ENCODE measurements around the gene ORC3.
A peak's percentile ranks its signal among the peaks of the same experiment; 100 is the strongest.
"Not testable (repeated sequence)": the region's sequence is repeated elsewhere in the genome, so short reads cannot be mapped to it uniquely, and the experiment has no call there.

Gene ORC3

GRCh38 chr6:87699576-87699975 is 109.6 kb downstream of the ORC3 start:
- DNase-seq = no peak

GRCh38 chr6:87700397-87701343 is 110.7 kb downstream of the ORC3 start:
- peak; percentile 58 for DNase-seq

GRCh38 chr6:87701344-87701675 is 111.4 kb downstream of the ORC3 start:
- no peak for DNase-seq

GRCh38 chr6:87701676-87702588 is 112.0 kb downstream of the ORC3 start, which contains the start of gene AKIRIN2:
Gene AKIRIN2 (minus strand): TSS chr6:87702233. CDS start chr6:87701684, 549 bp downstream.
- DNase-seq = peak; percentile 97

- DNase-seq = no peak
Observed at GRCh38 chr6:87702589-87702945, 112.6 kb downstream of the ORC3 start.

GRCh38 chr6:87703039-87703438 is 113.1 kb downstream of the ORC3 start:
- not testable (repeated sequence) for DNase-seq

GRCh38 chr6:87705070-87705691 is 115.2 kb downstream of the ORC3 start:
- DNase-seq = peak; percentile 14

- no peak for DNase-seq
Observed at GRCh38 chr6:87706187-87706966, 116.4 kb downstream of the ORC3 start.

GRCh38 chr6:87708581-87709427 is 118.9 kb downstream of the ORC3 start:
- DNase-seq = not testable (repeated sequence)

GRCh38 chr6:87710090-87710489 is 120.2 kb downstream of the ORC3 start:
- DNase-seq = no peak

- not testable (repeated sequence) for DNase-seq
Observed at GRCh38 chr6:87712713-87713112, 122.8 kb downstream of the ORC3 start.

GRCh38 chr6:87714093-87714842 is 124.3 kb downstream of the ORC3 start:
- DNase-seq = no peak

All from CD4-positive, alpha-beta T cell treated with Interleukin-6 for 4 hours (primary cell).